ENCODE results near the gene CD86. TPM values are rescaled to one million over a fixed set of nuclear protein-coding genes. Genes with fewer than 3 reads are reported as not detected.

CD86 gene
- total and polyA plus RNA-seq, 3 donors from 2014 or later: 3.2 to 4.5 (median 3.4) TPM

DNA sequence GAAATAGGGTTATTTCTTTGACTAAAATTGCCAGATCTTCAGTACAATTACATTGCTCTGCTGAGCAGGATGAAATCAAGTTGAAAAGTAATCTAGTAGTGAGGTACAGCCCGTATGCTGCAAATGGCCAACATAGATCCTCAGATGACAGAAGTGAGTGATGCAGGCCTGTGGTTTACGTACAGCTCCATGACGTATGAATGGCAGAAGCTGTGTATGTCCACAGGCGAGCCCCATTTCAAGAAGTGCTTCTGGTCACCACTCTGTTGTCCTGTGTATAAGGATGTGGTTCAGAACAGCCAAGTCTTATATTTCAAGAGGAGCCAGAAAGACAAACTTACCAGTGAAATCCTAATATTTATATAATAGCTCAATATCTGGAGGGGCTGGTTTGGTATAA lies 9.2 kb downstream of the CD86 start:
- Histone ChIP-seq H3K4me3 (no peak overlapping the region), H3K36me3 (ENCODE audit: low read depth, missing control alignments) (no peaks in the 10 kb centered on the region), H3K27ac (no peak overlapping the region), H3K27me3 (no peaks in the 10 kb centered on the region), H3K4me1 (no peaks in the 10 kb centered on the region), H3K9me3 (no peaks in the 10 kb centered on the region)
- TF ChIP-seq POLR2A (IDR thresholded peaks at IDR 0.05): no peak
- TF ChIP-seq, protein P1, sequence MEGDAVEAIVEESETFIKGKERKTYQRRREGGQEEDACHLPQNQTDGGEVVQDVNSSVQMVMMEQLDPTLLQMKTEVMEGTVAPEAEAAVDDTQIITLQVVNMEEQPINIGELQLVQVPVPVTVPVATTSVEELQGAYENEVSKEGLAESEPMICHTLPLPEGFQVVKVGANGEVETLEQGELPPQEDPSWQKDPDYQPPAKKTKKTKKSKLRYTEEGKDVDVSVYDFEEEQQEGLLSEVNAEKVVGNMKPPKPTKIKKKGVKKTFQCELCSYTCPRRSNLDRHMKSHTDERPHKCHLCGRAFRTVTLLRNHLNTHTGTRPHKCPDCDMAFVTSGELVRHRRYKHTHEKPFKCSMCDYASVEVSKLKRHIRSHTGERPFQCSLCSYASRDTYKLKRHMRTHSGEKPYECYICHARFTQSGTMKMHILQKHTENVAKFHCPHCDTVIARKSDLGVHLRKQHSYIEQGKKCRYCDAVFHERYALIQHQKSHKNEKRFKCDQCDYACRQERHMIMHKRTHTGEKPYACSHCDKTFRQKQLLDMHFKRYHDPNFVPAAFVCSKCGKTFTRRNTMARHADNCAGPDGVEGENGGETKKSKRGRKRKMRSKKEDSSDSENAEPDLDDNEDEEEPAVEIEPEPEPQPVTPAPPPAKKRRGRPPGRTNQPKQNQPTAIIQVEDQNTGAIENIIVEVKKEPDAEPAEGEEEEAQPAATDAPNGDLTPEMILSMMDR (IDR thresholded peaks at IDR 0.05): no peak
- WGBS, 2 donors: 83 to 91% methylated on average over 4 of the region's 4 CpGs
- no peak for DNase-seq
- intact Hi-C loops (cut with DNase I; ENCODE audit: low total_unique reads): no loop called here

DNA sequence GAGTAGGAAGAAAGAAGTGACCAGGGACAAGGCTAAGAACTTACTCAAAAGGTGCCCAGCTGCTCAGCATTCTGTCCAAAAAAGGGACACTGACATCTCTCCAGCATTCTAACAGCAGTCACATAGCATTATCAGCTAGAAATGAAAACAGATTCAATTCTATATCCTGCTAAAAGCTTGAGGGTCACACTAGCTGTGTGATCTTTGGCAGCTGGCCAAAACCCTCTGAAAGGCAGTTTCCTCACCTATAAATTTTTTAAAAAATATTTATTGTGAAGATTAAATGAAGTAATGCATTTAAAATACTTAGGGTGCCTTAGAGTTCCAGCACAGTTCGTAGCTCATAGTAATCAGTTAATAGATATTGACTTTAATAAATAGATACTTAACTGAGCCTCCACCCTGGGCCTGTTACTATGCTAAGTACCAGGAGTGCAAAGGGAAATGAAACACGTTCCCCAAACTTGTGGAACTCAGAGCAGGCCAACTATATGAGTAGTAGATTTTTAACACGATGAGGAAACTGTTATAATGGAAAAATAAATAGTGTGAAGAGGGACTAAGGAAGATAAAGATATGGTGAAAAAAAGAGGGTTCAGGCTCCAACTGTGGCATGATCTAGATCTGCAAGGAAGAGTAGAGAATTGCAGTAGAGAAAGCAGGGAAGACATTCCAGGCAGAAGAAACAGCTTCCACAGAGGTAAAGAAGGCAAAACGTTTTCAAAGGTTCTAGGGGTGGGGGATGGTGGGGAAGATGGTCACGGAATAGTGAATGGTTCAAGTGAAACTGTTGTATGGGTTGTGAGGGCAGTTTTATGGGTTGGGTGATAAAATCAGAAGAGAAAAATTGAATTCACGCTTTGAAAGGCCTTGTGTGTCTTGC lies 11.4 kb downstream of the CD86 start:
- DNase-seq: no peak
- H3K27ac ChIP-seq: no peak overlapping the region
- H3K27me3 ChIP-seq: no peaks in the 10 kb centered on the region
- no peaks in the 10 kb centered on the region for H3K4me1 ChIP-seq
- no peaks in the 10 kb centered on the region for H3K36me3 ChIP-seq (ENCODE audit: low read depth, missing control alignments)
- no peak for TF ChIP-seq POLR2A (IDR thresholded peaks at IDR 0.05)
- TF ChIP-seq, protein P1 (IDR thresholded peaks at IDR 0.05): no peak
- no peak overlapping the region for H3K4me3 ChIP-seq
- intact Hi-C loops (cut with DNase I; ENCODE audit: low total_unique reads): no loop called here
- 59 to 74% methylated on average over 6 of the region's 6 CpGs for WGBS, 2 donors
- no peaks in the 10 kb centered on the region for H3K9me3 ChIP-seq

DNA sequence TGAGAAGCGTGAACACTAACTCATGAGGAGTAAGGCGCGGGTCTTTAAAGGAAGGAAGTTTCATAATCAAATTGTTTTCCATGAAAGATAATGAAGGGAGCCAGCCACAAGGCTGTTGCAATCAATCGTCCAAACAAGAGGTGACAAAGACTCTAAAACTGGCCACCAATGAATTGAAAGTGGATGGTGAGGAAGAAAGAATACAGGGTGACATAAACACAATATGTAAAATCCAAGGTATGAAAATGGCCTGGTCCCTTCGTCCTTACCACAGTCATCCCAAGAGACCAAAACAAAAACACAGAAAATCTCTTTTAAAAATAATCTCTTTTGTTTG lies 12.0 kb downstream of the CD86 start:
- 73 to 83% methylated on average over 5 of the region's 5 CpGs for WGBS, 2 donors
- no peak overlapping the region for H3K4me3 ChIP-seq
- DNase-seq: no peak
- intact Hi-C loops (cut with DNase I; ENCODE audit: low total_unique reads): no loop called here
- no peaks in the 10 kb centered on the region for H3K27me3 ChIP-seq
- no peak for TF ChIP-seq POLR2A (IDR thresholded peaks at IDR 0.05)
- TF ChIP-seq, protein P1 (IDR thresholded peaks at IDR 0.05): no peak
- H3K27ac ChIP-seq: no peak overlapping the region
- no peaks in the 10 kb centered on the region for H3K9me3 ChIP-seq
- no peaks in the 10 kb centered on the region for H3K4me1 ChIP-seq
- no peaks in the 10 kb centered on the region for H3K36me3 ChIP-seq (ENCODE audit: low read depth, missing control alignments)

DNA sequence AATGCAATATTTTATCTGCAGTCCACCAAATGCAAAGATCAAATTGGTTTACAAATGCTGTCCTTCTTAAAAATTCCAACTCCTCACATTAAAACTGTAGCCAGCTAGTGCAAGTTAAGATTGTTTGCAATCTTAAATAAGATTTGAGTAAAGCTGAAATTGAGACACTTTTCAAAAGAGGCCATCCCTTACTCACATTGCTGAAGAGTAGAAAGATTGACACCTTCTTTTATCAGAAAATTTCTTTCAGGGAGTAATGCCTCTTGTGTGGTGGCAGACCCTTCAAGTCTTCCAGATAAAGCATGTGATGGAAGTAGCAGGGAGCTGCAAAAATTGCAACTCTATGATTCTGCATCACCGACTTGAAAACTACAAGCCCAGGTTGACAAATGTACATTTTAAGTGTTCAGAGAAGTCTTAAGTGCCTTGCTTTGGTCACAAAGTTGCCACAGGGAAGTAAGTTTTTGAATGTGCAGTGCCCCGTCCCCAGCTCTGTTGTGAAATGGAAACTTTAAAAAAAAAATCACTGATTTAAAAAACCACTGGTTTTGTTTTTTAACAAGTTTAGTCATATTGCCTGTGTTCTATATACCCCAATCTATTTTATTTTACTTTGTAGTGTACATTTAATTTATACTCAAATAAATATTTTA lies 12.6 kb downstream of the CD86 start:
- no peaks in the 10 kb centered on the region for H3K9me3 ChIP-seq
- no peaks in the 10 kb centered on the region for H3K36me3 ChIP-seq (ENCODE audit: low read depth, missing control alignments)
- H3K4me3 ChIP-seq: no peak overlapping the region
- no peak overlapping the region for H3K27ac ChIP-seq
- no peaks in the 10 kb centered on the region for H3K27me3 ChIP-seq
- DNase-seq: no peak
- intact Hi-C loops (cut with DNase I; ENCODE audit: low total_unique reads): no loop called here
- WGBS, 2 donors: 58 to 76% methylated on average over 2 of the region's 2 CpGs
- TF ChIP-seq POLR2A (IDR thresholded peaks at IDR 0.05): no peak
- TF ChIP-seq, protein P1 (IDR thresholded peaks at IDR 0.05): no peak
- H3K4me1 ChIP-seq: no peaks in the 10 kb centered on the region
